A549 (cell line): Measurements from ENCODE around the gene PCDHB16.

Experiments
- CBX8 ChIP-seq: fragments of 200-600 bp; sonication (generic); IDR thresholded peaks from 2 replicates; pipeline ENCODE4 v1.6.1; 2016
- CEBPB ChIP-seq, 2 experiments: fragments of >200 bp in 1 of 2; sonication (Bioruptor Twin) in 1 of 2; formaldehyde crosslinking in 1 of 2; IDR thresholded peaks; 2 replicates each; pipeline ENCODE4 v1.6.1; 2012 to 2016
- CHD2 ChIP-seq: fragments of 150-350 bp; IDR thresholded peaks from 2 replicates; pipeline ENCODE4 v1.6.1; 2014; ENCODE audit warnings: low read length; ENCODE audit not compliant: partially characterized antibody
- CTCF ChIP-seq: fragments of >200 bp; sonication (Bioruptor Twin); formaldehyde crosslinking; IDR thresholded peaks from 3 replicates; pipeline ENCODE4 v1.5.1; 2016
- EHMT2 ChIP-seq: fragments of 200-600 bp; sonication (generic); IDR thresholded peaks from 2 replicates; pipeline ENCODE4 v1.6.1; 2016; ENCODE audit warnings: antibody characterized with exemption, low read depth, mild to moderate bottlenecking, moderate library complexity
- EP300 ChIP-seq, 2 experiments: fragments of >200 bp; sonication (Bioruptor Twin); formaldehyde crosslinking; IDR thresholded peaks; 2 replicates in 1 of 2; 3 replicates in 1 of 2; pipeline ENCODE4 v1.6.1; 2016 to 2017
- HMGXB4 ChIP-seq: fragments of 250-450 bp; sonication (Bioruptor Pico); IDR thresholded peaks from 2 replicates; pipeline ENCODE4 v1.5.0; 2021; ENCODE audit warnings: mild to moderate bottlenecking, moderate library complexity, borderline replicate concordance
- JUN ChIP-seq, 2 experiments: fragments of >200 bp; sonication (Bioruptor Twin); formaldehyde crosslinking; IDR thresholded peaks; 2 replicates in 1 of 2; 3 replicates in 1 of 2; pipeline ENCODE4 v1.6.1; 2016 to 2017
- MYC ChIP-seq: IDR thresholded peaks from 2 replicates; pipeline ENCODE4 v1.6.1; 2012; ENCODE audit warnings: mild to moderate bottlenecking, inconsistent platforms, low read length, improper control_type of control experiment, borderline replicate concordance
- POLR2A ChIP-seq: IDR thresholded peaks from 2 replicates; pipeline ENCODE4 v1.6.1; 2012; ENCODE audit warnings: mild to moderate bottlenecking, low read length
- REST ChIP-seq: fragments of 200-600 bp; sonication (generic); IDR thresholded peaks from 2 replicates; pipeline ENCODE4 v1.6.1; 2016; ENCODE audit warnings: antibody characterized with exemption, mild to moderate bottlenecking, moderate library complexity

GRCh38 chr5:141199359-141200235 is 17.4 kb downstream of the PCDHB16 start, which contains the start of gene PCDHB11:
- TF ChIP-seq CTCF (peak; percentile 38), POLR2A (no peak), EP300 (IDR thresholded peaks at IDR 0.05) (no peak), JUN (IDR thresholded peaks at IDR 0.05) (no peak), EHMT2 (no peak), CBX8 (no peak), CHD2 (no peak), CEBPB (IDR thresholded peaks at IDR 0.05) (no peak), REST (no peak), HMGXB4 (CRISPR knock-in tag) (no peak), MYC (no peak)
